GM18508 (cell line): ENCODE results near the gene NFIX.
"Not testable (repeated sequence)": the region's sequence is repeated elsewhere in the genome, so short reads cannot be mapped to it uniquely, and the experiment has no call there.

Source experiments
- ATAC-seq: cut with Tn5 transposase; IDR thresholded peaks from one replicate; pipeline ENCODE4 v1.9.1; 2021; ENCODE audit warnings: moderate number of reproducible peaks; ENCODE audit not compliant: insufficient read depth, unreplicated experiment

The NFIX gene

GRCh38 chr19:12994701-12995595, at the start of gene NFIX:
TSS of gene NFIX (plus strand) at chr19:12995475. CDS start at chr19:12995838, 363 bp downstream.
- no peak for ATAC-seq

DNA sequence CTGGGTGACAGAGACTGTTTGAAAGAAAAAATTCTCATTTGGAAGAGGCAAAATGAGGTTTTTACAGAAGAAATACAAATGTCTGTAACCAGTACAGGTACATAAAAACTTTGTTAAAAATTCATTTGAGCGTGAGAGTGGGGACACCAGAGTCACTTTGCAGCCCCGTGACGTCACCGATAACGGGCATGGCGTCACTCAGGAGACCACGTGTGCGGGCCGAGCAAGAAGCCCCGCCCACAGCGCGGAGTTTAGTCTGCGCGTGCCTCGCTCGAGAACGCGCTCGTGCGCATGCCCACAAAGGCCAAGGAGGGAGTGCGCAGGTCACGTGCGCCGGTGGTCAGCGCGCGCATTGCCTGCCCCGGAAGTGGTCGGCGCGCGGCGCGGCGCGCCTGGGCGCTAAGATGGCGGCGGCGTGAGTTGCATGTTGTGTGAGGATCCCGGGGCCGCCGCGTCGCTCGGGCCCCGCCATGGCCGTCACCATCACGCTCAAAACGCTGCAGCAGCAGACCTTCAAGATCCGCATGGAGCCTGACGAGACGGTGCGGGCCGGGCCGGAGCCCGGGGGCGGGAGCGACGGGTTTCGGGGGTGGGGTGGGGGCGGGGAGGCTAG, 49.7 kb upstream of the NFIX start, which contains the start of gene RAD23A:
Gene RAD23A (plus strand): TSS at position 384 of the 613 bp plus-strand sequence. CDS start 87 bp downstream, at position 471.
- peak; percentile 44 for ATAC-seq

- no peak for ATAC-seq
These were observed 49.1 kb upstream of the NFIX start for GRCh38 chr19:12946092-12946721.

- ATAC-seq: no peak
These were observed 48.4 kb upstream of the NFIX start for GRCh38 chr19:12946731-12947496.

DNA sequence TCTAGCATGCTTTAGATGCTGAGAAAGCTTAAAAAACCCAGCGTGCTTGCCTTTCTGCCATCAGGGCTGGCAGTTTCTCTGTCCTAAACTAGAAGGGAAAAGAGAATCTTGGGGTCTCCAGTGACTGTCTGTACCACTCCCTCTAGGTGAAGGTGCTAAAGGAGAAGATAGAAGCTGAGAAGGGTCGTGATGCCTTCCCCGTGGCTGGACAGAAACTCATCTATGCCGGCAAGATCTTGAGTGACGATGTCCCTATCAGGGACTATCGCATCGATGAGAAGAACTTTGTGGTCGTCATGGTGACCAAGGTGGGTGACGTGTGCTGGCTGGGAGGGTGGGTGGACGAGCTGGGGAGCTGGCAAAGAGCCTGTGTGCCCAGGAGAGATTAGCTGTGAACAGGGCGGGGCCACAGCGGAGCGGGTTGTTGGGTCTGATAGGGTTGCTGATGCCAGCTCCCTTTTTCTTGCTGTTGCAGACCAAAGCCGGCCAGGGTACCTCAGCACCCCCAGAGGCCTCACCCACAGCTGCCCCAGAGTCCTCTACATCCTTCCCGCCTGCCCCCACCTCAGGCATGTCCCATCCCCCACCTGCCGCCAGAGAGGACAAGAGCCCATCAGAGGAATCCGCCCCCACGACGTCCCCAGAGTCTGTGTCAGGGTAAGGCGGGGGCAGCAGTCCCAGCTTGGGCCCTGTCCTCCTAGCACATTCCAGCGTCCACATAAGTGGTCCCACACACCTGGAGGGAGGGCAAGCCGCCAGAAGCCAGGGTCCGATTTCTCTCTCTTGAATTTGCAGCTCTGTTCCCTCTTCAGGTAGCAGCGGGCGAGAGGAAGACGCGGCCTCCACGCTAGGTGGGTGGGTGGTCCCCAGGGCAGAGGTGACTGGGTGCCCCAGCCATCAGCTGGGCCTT, 47.3 kb upstream of the NFIX start:
- no peak for ATAC-seq

DNA sequence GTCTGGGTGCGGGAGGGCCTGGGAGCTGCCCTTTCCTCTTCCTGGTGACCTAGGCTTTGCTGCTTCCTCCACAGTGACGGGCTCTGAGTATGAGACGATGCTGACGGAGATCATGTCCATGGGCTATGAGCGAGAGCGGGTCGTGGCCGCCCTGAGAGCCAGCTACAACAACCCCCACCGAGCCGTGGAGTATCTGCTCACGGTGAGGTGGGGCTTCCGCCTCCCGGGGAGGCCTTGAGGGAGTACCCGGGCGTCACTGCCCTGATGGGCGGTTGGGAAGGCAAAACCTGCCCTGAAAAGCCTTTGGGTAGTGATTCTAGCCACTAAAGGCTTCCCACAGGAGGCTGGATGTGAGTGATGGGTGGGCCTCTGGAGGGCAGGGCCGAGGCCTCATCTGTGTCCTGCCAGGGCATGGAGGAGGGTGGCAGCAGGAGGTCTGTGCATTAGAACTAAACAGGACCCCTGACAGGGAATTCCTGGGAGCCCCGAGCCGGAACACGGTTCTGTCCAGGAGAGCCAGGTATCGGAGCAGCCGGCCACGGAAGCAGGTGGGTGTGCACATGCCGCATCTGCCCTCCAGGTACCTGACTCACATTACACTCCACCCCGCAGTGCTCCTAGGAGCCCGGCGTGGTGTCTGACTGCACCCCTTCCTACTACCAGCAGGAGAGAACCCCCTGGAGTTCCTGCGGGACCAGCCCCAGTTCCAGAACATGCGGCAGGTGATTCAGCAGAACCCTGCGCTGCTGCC, 46.5 kb upstream of the NFIX start:
- no peak for ATAC-seq

- no peak for ATAC-seq
These were observed 45.7 kb upstream of the NFIX start for GRCh38 chr19:12949363-12950283.

GRCh38 chr19:12952050-12952449, 43.2 kb upstream of the NFIX start:
- not testable (repeated sequence) for ATAC-seq

DNA sequence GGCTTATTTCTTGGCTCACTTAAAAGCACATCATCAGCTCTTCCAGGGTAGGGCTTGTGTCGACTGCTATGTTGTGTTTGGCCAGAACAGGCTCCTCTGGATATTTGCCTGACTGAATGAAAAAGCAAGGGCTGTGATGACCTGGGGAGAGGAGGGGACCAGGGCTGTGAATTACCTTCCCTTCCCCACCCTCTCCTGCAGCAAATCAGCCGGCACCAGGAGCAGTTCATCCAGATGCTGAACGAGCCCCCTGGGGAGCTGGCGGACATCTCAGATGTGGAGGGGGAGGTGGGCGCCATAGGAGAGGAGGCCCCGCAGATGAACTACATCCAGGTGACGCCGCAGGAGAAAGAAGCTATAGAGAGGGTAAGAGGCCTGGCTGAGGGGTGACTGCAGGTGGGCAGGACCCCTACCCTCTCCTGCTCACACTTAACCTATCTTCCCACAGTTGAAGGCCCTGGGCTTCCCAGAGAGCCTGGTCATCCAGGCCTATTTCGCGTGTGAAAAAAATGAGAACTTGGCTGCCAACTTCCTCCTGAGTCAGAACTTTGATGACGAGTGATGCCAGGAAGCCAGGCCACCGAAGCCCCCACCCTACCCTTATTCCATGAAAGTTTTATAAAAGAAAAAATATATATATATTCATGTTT, 42.7 kb upstream of the NFIX start:
- ATAC-seq: no peak

GRCh38 chr19:12953138-12953798, 42.0 kb upstream of the NFIX start:
- ATAC-seq: no peak

DNA sequence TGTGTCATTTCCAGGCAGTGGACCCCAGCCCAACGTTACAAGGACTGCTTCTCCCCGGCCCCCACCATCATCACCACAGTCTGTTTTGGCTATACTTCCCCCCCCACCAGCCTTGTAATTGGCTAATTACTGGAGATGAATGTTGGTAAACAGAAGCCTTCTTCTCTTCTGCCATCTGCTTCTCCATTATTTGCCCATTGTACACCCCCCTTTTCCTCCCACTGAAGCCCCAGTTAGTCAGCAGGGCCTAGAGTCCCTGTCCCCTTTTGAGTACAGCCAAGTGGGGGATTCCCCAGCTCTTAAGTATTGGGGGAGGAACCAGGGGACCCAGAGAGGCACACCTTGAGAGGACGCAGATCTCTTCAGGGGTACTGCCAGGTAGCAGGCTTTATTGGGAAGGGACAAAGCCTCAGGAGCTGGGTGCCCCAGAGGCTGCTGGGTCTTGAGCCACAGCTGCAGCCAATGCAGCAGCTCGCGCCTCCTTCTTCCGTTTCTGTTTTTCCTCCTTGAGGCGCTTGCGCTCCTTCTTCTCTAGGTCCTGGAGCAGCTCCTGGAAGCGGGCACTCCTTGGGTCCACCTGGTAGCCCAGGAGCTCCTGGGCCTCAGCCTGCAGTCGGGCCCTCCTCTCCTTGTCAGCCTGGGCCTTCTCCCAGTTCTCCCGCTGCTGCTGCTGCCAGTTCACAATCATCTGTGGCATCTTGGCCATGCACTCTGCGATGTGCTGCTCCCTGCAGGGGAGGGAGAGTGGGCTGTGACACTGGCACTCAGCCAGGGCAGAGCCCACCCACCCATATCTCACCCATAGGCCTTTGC, 41.3 kb upstream of the NFIX start:
- no peak for ATAC-seq

DNA sequence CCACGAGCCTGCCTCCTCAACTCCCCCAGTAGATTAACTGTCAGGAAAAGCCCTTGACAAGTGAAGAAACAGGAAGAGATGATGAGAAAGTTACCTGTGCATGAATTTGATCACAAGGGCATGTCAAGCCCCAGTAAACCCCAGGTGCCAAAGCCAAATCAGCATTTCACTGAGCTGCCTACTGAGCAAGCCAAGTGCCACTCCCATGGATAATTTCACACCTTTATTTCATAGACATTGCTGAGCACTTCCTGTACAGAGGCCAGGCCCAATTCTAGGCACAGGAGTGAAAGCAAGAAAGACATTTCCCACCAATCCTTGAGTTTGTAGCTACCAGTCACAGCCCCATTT, 40.7 kb upstream of the NFIX start:
- no peak for ATAC-seq

GRCh38 chr19:12955575-12955974, 39.7 kb upstream of the NFIX start:
- ATAC-seq: not testable (repeated sequence)

DNA sequence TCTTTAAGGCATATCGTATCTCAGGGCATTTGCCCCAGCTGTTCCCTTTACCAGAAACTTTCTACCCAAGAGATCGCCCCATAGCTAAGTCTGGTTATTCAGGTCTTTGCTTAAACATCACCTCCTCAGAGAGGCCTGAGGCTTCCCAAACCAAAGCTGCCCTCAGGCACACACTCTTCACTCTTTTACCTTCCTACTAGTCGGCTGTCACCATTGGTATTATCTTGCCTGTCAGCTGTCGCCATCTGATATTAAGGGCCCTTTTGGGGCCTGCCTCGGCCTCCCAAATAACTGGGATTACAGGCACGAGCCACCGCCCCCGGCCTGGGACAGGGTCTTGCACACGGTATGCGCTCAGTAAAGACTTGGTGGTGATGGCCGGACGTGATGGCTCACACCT, 39.3 kb upstream of the NFIX start:
- no peak for ATAC-seq

DNA sequence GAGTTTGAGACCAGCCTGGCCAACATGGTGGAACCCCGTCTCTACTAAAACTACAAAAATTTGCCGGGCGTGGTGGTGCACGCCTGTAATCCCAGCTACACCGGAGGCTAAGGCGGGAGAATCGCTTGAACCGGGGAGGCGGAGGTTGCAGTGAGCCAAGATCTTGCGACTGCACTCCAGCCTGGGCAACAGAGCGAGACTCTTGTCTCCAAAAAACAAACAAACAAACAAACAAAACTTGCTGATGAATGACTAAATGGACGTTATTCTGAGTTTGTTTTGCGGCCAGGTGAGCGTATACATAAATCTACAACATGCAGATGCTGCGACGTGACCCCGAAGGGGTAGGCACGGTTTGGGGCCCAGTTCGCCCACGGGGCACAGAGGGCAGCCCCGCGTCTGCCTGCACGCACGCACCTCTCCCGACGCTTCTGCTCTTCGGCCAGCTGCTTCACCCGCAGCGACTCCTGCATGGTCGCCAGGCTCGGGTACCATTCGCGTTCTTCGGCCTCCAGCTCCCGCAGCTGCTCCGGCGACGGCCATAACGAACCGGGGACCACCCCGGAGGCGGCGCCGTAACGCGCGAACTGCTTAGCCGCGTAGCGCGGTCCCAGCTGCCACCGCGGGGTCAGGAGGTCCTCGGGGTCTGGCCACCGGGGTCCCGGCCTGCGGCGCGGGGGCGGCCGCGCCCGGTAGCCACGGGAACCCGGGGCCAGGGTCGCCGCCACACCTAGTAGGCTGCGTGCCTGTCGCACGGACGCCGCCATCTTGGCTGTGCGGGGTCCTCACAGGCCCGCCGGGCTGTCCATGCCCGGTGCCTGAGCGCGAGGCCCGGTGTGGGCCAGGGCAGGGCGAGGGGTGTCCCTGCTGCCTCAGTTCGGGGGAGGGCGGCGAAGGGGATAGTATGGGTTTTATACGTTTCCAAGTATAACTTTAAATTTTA, 38.6 kb upstream of the NFIX start, which contains the start of gene GADD45GIP1:
Gene GADD45GIP1 (minus strand): TSS at position 778 of the 943 bp plus-strand sequence. CDS start 11 bp downstream, at position 767.
- ATAC-seq: no peak
